Activated T-cell treated with anti-CD3 and anti-CD28 coated beads, Interleukin-2, amount 50 U/mL, for 4 hours (primary cell): ENCODE measurements around the gene SARS1. TPM values are rescaled to one million over a fixed set of nuclear protein-coding genes. Genes with fewer than 3 reads are reported as not detected.

Experiments
- ATAC-seq, 2 donors: fragments of 200-7000 bp; cut with Tn5 transposase; one replicate each; pipeline ENCODE4 v1.10.0; 2021
- DNase-seq: peaks from one replicate; pipeline ENCODE4 v3.0.0-alpha.2; 2020
- H3K27me3 Mint-ChIP-seq: one replicate; pipeline ENCODE4 v1.8.0; 2021; ENCODE audit warnings: low read depth, mixed read lengths
- H3K36me3 Mint-ChIP-seq: one replicate; pipeline ENCODE4 v1.8.0; 2022; ENCODE audit warnings: mixed read lengths; ENCODE audit not compliant: insufficient read depth
- H3K4me1 Mint-ChIP-seq: one replicate; pipeline ENCODE4 v1.8.0; 2021; ENCODE audit warnings: low read depth, mixed read lengths
- H3K4me3 Mint-ChIP-seq: one replicate; pipeline ENCODE4 v1.8.0; 2021; ENCODE audit warnings: mild to moderate bottlenecking, moderate library complexity, mixed read lengths
- H3K9me3 Mint-ChIP-seq: one replicate; pipeline ENCODE4 v1.8.0; 2021; ENCODE audit warnings: mixed read lengths
- total RNA-seq, 3 donors: library from RNA; stranded (reverse); gene quantifications; one replicate each; pipeline ENCODE4 v1.2.1, GENCODE V29; 2021

The SARS1 gene
- total RNA-seq, 3 donors from 2014 or later, result 166 to 207 (median 201) TPM

DNA sequence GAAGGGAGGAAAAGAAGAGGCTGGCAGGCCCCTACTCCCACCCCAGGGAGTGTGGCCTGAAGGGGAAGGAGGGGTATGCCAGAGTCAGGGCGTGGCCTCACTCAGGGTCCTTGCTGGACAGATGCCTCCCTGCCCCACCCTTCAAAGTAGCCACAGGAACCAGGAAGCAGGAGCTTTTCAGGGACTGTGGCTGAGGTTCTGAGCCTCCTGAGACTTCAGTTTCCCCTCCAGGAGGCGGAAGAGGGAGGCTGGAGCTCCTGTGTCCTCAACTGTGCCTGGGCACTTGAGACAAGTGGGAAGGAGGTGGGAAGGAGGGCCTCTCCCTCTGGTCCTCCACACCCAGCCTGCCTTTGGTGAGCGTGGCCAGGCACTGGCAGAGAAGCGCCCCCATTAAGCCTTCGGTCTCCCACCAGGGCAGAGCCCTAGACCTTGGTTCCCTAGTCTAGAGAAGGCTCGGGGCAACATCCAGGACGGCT is 40.9 kb downstream of the SARS1 start:
- H3K4me3 Mint-ChIP-seq, result no peak overlapping the region
- H3K27me3 Mint-ChIP-seq, result no peaks in the 10 kb centered on the region
- no peak for DNase-seq
- no peaks in the 10 kb centered on the region for H3K9me3 Mint-ChIP-seq
- no peak for ATAC-seq
- peaks cover 3% of the 10 kb centered on the region for H3K4me1 Mint-ChIP-seq
- H3K36me3 Mint-ChIP-seq, result no peaks in the 10 kb centered on the region

- ATAC-seq (no peak), DNase-seq (no peak)
- H3K36me3 Mint-ChIP-seq, result no peaks in the 10 kb centered on the region
- no peak overlapping the region for H3K4me3 Mint-ChIP-seq
- peaks cover 3% of the 10 kb centered on the region for H3K4me1 Mint-ChIP-seq
- H3K27me3 Mint-ChIP-seq, result no peaks in the 10 kb centered on the region
- no peaks in the 10 kb centered on the region for H3K9me3 Mint-ChIP-seq
Observed at GRCh38 chr1:109255097-109255651, 41.5 kb downstream of the SARS1 start.

DNA sequence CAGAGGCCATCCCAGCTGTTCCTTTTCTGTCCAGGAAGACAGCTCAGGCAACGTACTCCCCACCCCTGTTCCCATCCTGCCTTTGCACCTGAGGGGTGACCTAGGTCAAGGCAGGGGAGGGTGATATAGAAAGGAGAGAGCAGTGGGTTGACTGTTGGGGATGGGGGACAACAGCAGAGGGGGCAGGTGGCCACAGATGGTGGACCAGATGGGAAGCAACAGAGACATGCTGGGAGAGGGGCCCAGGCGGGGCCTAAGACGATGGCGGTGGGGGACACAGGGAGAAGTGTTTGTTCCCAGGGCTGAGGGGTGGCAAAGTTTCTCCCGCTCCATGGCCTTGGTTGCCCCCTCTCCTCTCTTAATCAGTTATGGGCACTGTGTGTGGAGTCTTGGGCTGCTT is 42.0 kb downstream of the SARS1 start:
- peaks cover 3% of the 10 kb centered on the region for H3K4me1 Mint-ChIP-seq
- no peaks in the 10 kb centered on the region for H3K36me3 Mint-ChIP-seq
- ATAC-seq, result no peak
- no peaks in the 10 kb centered on the region for H3K27me3 Mint-ChIP-seq
- no peak overlapping the region for H3K4me3 Mint-ChIP-seq
- H3K9me3 Mint-ChIP-seq, result no peaks in the 10 kb centered on the region
- no peak for DNase-seq

GRCh38 chr1:109256085-109256484 is 42.4 kb downstream of the SARS1 start:
- no peak for ATAC-seq
- DNase-seq, result no peak
- Mint-ChIP-seq H3K36me3 (no peaks in the 10 kb centered on the region), H3K27me3 (no peaks in the 10 kb centered on the region), H3K4me3 (no peak overlapping the region), H3K4me1 (peaks cover 3% of the 10 kb centered on the region), H3K9me3 (no peaks in the 10 kb centered on the region)

DNA sequence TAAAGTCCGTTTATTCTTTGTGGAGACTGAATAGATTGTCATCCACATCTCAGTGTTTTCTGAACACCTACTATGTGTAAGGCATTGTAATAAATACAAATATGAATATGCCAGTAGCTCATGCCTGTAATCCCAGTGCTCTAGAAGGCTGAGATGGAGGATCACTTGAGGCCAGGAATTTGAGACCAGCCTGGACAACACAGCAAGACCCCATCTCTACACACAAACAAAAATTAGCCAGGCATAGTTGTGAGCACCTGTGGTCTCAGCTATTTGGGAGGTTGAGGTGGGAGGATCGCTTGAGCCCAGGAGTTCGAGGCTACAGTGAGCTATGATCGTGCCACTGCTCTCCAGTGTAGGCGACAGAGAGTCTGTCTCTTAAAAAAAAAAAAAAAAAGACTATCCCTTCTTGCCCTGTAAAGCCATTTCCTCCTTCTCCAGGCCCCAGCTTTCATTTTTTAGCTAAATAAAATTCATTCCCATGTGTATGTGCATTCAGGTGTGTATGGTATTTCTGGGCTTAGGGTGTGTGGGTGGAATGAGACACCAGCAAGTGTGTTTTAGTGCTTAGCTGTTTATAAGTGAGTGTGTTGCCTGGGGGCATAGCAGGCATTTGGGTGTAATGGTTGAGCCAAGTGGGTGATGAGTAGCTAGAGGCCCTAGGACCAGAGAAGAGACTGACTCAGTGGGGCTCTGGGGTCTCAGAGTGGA is 43.4 kb downstream of the SARS1 start:
- Mint-ChIP-seq H3K27me3 (no peaks in the 10 kb centered on the region), H3K4me3 (no peak overlapping the region), H3K9me3 (no peaks in the 10 kb centered on the region), H3K4me1 (peaks cover under 1% of the 10 kb centered on the region), H3K36me3 (no peaks in the 10 kb centered on the region)
- no peak for ATAC-seq
- DNase-seq, result no peak

DNA sequence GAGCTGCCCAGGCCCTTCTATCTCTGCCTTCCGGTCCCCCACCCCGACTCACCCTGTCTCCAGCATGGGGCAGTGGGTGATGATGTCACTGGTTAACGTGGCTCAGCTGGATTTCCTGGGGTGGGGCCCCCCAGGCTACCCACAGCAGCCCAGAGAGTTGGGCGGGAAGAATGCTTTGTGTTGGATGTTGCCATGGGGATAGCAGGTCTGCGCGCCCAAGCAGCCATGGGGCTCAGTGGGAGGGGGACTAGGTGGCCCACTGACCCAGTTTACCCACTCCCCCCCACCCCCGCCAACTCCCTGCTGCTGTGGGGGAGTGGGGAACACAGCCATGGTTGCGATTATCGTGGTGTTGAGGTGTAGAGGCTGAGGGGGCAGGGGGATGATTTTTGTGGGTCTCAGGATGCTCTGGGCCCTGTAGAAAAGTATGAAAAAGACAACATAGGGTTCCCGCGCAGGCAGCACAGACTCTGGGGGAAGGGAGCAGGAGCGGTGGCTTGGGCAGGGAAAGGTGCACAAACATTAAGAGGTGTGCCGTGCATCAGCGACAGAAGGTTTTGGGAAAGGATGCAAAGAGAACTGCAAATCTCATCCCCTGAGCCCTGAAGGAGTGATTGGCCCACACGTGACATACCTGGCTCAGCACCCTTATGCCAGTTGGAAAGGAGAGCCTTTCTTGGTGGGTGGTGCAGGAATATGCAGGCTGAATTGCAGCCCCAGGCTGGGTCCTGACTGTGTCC is 44.1 kb downstream of the SARS1 start:
- H3K9me3 Mint-ChIP-seq, result no peaks in the 10 kb centered on the region
- no peaks in the 10 kb centered on the region for H3K4me1 Mint-ChIP-seq
- H3K4me3 Mint-ChIP-seq, result no peak overlapping the region
- DNase-seq (no peak), ATAC-seq (no peak)
- H3K36me3 Mint-ChIP-seq, result no peaks in the 10 kb centered on the region
- no peaks in the 10 kb centered on the region for H3K27me3 Mint-ChIP-seq

- H3K4me1 Mint-ChIP-seq, result peaks cover 1% of the 10 kb centered on the region
- no peak overlapping the region for H3K4me3 Mint-ChIP-seq
- ATAC-seq, result no peak
Observed at GRCh38 chr1:109258481-109259466, 45.1 kb downstream of the SARS1 start.

DNA sequence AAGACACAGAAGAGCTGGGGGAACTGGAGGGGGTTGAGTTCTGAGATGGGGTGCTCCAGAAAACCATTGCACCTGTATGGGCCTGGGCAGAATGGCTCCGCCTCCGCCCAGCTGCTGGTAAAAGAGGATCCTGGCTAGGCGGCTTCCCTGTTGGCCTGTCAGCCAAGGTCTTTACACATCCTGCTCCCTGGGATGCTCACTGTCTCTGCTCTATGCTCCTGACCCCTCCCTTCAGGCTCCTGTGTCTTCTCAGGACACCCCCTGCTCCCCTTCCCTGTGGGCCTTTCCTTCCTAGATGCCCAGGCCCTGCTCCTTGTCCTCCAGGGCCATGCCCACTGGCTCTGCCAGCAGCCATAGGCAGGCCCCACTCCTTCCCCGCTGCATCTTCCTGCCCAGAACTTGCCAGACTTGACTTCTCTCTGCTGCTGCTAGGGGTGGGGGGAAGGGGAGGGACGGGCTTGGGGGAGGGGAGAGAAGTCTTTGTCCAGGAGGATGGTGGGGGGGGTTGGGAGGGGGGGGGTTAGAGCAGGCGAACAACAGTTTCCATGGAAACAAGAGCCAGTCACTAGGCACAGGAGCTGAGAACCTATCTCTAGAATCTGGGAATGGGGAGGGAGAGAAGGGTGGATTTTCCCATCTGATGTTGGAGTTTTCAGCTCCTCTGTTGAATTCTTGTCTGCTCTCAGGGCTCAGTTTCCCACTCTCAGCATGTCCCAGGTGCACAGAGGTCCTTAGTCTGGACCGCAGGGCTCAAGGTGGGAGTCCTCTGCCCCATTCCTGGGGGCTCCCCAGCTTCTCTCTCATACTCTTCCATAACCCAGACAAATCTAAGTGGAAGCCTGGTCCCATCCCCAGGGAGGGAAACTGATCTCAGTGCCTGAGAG is 46.2 kb downstream of the SARS1 start:
- DNase-seq (no peak), ATAC-seq (no peak)
- H3K27me3 Mint-ChIP-seq, result no peaks in the 10 kb centered on the region
- H3K4me3 Mint-ChIP-seq, result no peak overlapping the region
- H3K9me3 Mint-ChIP-seq, result no peaks in the 10 kb centered on the region
- H3K4me1 Mint-ChIP-seq, result peaks cover 1% of the 10 kb centered on the region
- H3K36me3 Mint-ChIP-seq, result no peaks in the 10 kb centered on the region

More at GRCh38 chr1:109258481-109259466, 45.1 kb downstream of the SARS1 start:
- no peak for DNase-seq
- no peaks in the 10 kb centered on the region for H3K27me3 Mint-ChIP-seq
- no peaks in the 10 kb centered on the region for H3K9me3 Mint-ChIP-seq
- no peaks in the 10 kb centered on the region for H3K36me3 Mint-ChIP-seq

DNA sequence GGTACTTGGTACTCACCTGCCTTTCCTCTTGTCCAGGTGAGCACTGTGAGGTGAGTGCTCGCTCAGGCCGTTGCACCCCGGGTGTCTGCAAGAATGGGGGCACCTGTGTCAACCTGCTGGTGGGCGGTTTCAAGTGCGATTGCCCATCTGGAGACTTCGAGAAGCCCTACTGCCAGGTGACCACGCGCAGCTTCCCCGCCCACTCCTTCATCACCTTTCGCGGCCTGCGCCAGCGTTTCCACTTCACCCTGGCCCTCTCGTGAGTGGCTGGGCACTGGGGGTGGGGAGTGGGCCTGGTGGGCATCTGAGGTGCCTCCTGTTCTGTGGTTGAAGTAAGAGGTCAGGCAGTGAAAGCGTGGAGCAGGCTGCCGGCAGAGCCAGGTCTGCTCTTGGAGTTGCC is 47.3 kb downstream of the SARS1 start:
- DNase-seq, result no peak
- Mint-ChIP-seq H3K36me3 (no peaks in the 10 kb centered on the region), H3K4me1 (peaks cover 1% of the 10 kb centered on the region), H3K9me3 (no peaks in the 10 kb centered on the region), H3K27me3 (no peaks in the 10 kb centered on the region), H3K4me3 (no peak overlapping the region)
- no peak for ATAC-seq

- Mint-ChIP-seq H3K4me1 (peaks cover 1% of the 10 kb centered on the region), H3K27me3 (no peaks in the 10 kb centered on the region), H3K9me3 (no peaks in the 10 kb centered on the region), H3K4me3 (no peak overlapping the region), H3K36me3 (no peaks in the 10 kb centered on the region)
- ATAC-seq (no peak), DNase-seq (no peak)
Observed at GRCh38 chr1:109261578-109261977, 47.9 kb downstream of the SARS1 start.

DNA sequence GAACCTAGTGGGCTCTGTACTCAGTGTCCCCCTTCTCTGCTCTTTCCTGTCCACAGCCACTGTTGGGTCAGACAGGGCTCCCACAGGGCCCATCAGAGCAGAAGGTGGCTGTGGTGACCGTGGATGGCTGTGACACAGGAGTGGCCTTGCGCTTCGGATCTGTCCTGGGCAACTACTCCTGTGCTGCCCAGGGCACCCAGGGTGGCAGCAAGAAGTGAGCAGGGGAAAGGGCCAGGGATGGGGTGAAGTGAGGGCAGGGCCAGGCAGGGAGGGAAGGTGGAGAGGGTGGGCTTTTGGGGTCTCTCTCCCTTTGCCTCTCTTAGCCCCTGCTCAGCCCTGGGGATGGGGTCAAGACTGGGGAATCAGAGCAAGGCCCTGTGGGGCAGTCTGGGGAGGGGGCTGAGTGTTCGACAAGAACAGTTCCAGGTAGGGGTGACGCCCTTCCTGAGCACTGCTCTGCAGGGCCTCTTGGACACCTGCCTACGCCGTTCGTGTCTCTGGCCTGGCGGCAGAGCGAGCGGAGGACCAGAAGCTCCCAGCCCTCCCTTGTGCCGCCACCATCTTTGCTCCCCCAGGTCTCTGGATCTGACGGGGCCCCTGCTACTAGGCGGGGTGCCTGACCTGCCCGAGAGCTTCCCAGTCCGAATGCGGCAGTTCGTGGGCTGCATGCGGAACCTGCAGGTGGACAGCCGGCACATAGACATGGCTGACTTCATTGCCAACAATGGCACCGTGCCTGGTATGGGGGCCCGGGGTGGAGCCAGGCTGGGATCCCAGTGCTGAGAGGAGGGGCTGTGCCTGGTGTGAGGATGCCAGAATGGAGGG is 48.7 kb downstream of the SARS1 start:
- H3K36me3 Mint-ChIP-seq, result no peaks in the 10 kb centered on the region
- H3K4me3 Mint-ChIP-seq, result no peak overlapping the region
- no peaks in the 10 kb centered on the region for H3K27me3 Mint-ChIP-seq
- H3K4me1 Mint-ChIP-seq, result peaks cover 1% of the 10 kb centered on the region
- ATAC-seq (no peak), DNase-seq (no peak)
- no peaks in the 10 kb centered on the region for H3K9me3 Mint-ChIP-seq

- Mint-ChIP-seq H3K9me3 (no peaks in the 10 kb centered on the region), H3K4me3 (no peak overlapping the region), H3K4me1 (peaks cover 1% of the 10 kb centered on the region), H3K36me3 (no peaks in the 10 kb centered on the region), H3K27me3 (no peaks in the 10 kb centered on the region)
- DNase-seq (no peak), ATAC-seq (peak; percentile 16 to 40)
Observed at GRCh38 chr1:109263234-109263596, 49.5 kb downstream of the SARS1 start.
